ENCODE data around the gene PRMT7.

GRCh38 chr16:68395167-68395786 lies 84.5 kb downstream of the PRMT7 start:
- TF ChIP-seq CTCF (optimal IDR thresholded peaks at IDR 0.05 in 1 of 3, IDR thresholded peaks at IDR 0.05 in 1 of 3, conservative IDR thresholded peaks at IDR 0.05 in 1 of 3; ENCODE audit: extremely low read depth in 1 of 3, insufficient read depth in 2 of 3, low read length in 3 of 3): no peak
- no peak for TF ChIP-seq EZH2 (IDR thresholded peaks at IDR 0.05; ENCODE audit: low read length)

All from keratinocyte (primary cell).